Erythroblast (primary cell): ENCODE measurements around the gene RPL19.

Experiments used
- GATA1 ChIP-seq: IDR thresholded peaks from 2 replicates; pipeline ENCODE4 v1.6.1; 2011; ENCODE audit warnings: low read depth, mild to moderate bottlenecking, control low read depth, low read length, moderate library complexity
- POLR2A ChIP-seq: IDR thresholded peaks from 2 replicates; pipeline ENCODE4 v1.6.1; 2011; ENCODE audit warnings: mild to moderate bottlenecking, low read length

- no peak for TF ChIP-seq POLR2A
- no peak for TF ChIP-seq GATA1
These were observed 29.3 kb downstream of the RPL19 start for GRCh38 chr17:39229274-39229913.
